Measurements from ENCODE around the gene THY1. TPM values are rescaled to one million over a fixed set of nuclear protein-coding genes. Genes with fewer than 3 reads are reported as not detected.

THY1 gene
- total RNA-seq, 1 experiment from 2014 or later, result 13.7 TPM

DNA sequence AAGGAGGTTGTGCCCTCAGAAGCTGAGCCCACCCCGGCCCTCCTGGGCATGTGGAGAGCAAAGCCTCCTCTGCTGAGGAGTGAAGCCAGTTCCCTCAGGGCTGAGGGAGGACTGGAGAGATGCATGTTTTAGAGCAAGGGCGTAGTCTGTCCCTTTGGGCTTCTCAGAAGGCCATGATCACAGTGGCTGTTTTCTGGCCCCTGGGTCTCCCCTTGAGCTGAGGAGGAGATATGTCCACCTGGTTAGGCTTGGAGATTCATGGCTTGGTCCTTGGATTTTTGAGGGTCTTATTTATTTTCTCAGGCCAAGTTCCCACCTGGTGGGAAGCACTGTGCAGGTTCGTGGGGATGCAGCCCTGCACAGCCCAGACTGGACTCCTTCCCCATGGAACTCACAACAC is 46.5 kb upstream of the THY1 start:
- POLR2A ChIA-PET, result no interaction called here
- no peak for DNase-seq (ENCODE audit: low read depth, low spot score)
- in situ Hi-C loops (cut with HindIII; ENCODE audit: low pct_unique_long_range_greater_than_20kb, low sequenced_read_pairs), result no loop called here
- TF ChIP-seq, protein P1, sequence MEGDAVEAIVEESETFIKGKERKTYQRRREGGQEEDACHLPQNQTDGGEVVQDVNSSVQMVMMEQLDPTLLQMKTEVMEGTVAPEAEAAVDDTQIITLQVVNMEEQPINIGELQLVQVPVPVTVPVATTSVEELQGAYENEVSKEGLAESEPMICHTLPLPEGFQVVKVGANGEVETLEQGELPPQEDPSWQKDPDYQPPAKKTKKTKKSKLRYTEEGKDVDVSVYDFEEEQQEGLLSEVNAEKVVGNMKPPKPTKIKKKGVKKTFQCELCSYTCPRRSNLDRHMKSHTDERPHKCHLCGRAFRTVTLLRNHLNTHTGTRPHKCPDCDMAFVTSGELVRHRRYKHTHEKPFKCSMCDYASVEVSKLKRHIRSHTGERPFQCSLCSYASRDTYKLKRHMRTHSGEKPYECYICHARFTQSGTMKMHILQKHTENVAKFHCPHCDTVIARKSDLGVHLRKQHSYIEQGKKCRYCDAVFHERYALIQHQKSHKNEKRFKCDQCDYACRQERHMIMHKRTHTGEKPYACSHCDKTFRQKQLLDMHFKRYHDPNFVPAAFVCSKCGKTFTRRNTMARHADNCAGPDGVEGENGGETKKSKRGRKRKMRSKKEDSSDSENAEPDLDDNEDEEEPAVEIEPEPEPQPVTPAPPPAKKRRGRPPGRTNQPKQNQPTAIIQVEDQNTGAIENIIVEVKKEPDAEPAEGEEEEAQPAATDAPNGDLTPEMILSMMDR (IDR thresholded peaks at IDR 0.05), result no peak
- TF ChIP-seq, protein P2, sequence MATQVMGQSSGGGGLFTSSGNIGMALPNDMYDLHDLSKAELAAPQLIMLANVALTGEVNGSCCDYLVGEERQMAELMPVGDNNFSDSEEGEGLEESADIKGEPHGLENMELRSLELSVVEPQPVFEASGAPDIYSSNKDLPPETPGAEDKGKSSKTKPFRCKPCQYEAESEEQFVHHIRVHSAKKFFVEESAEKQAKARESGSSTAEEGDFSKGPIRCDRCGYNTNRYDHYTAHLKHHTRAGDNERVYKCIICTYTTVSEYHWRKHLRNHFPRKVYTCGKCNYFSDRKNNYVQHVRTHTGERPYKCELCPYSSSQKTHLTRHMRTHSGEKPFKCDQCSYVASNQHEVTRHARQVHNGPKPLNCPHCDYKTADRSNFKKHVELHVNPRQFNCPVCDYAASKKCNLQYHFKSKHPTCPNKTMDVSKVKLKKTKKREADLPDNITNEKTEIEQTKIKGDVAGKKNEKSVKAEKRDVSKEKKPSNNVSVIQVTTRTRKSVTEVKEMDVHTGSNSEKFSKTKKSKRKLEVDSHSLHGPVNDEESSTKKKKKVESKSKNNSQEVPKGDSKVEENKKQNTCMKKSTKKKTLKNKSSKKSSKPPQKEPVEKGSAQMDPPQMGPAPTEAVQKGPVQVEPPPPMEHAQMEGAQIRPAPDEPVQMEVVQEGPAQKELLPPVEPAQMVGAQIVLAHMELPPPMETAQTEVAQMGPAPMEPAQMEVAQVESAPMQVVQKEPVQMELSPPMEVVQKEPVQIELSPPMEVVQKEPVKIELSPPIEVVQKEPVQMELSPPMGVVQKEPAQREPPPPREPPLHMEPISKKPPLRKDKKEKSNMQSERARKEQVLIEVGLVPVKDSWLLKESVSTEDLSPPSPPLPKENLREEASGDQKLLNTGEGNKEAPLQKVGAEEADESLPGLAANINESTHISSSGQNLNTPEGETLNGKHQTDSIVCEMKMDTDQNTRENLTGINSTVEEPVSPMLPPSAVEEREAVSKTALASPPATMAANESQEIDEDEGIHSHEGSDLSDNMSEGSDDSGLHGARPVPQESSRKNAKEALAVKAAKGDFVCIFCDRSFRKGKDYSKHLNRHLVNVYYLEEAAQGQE (IDR thresholded peaks at IDR 0.05; ENCODE audit: insufficient read depth in 1 of 2, low read depth in 2 of 2, low read length in 1 of 2), result no peak
- TF ChIP-seq POLR2AphosphoS5 (IDR thresholded peaks at IDR 0.05; ENCODE audit: low read depth, low read length) (no peak), TCF7L2 (IDR thresholded peaks at IDR 0.05; ENCODE audit: low read depth, low read length) (no peak), SIN3A (IDR thresholded peaks at IDR 0.05; ENCODE audit: borderline replicate concordance, insufficient read depth, low read depth, low read length) (no peak)
- Histone ChIP-seq H3K36me3 (ENCODE audit: control insufficient read depth, insufficient read depth, low read length) (no peaks in the 10 kb centered on the region), H3K27ac (ENCODE audit: low read length) (no peak overlapping the region), H3K4me3 (ENCODE audit: low read depth in 2 of 2, low read length in 2 of 2) (no peak overlapping the region), H3K4me1 (ENCODE audit: control insufficient read depth, insufficient read depth, low read length) (no peaks in the 10 kb centered on the region), H3K27me3 (ENCODE audit: control insufficient read depth, insufficient read depth, low read length) (no peaks in the 10 kb centered on the region), H3K9me3 (ENCODE audit: control insufficient read depth, insufficient read depth, low read depth, low read length) (no peaks in the 10 kb centered on the region)
- no TSS peak for BruUV-seq (replicated peaks)
- CTCF ChIA-PET, result interaction anchor here (0.6 kb wide), 1 partner anchor 146 kb away, joined by 4 read pairs; no protein-coding TSS in a partner anchor
- ATAC-seq, result no peak
- intact Hi-C loops (cut with micrococcal nuclease; ENCODE audit: unreplicated experiment), result no loop called here

DNA sequence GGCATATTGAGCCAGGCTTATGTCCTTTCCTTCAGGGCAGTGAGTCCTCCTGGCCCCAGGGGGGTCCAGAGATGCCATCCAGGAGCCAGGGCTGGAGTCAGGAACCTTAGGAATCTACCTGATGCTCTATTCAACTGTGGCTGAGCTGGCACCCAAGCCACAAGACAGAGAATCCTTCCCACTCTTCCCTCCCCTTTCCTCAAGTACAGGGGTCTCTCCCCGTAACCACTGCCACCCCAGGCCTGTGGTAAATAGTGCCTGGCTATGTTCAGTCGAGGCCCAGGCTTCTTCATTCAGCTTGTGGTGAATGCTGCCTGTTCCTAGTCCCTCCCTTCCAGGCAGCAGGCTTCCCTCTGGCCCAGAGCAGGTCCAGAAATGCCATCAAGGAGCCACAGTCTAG is 45.5 kb upstream of the THY1 start:
- no peak for ATAC-seq
- POLR2A ChIA-PET, result no interaction called here
- CTCF ChIA-PET, result no interaction called here
- no peak overlapping the region for H3K4me3 ChIP-seq (ENCODE audit: low read depth in 2 of 2, low read length in 2 of 2)
- intact Hi-C loops (cut with micrococcal nuclease; ENCODE audit: unreplicated experiment) (no loop called here), in situ Hi-C loops (cut with HindIII; ENCODE audit: low pct_unique_long_range_greater_than_20kb, low sequenced_read_pairs) (no loop called here)
- TF ChIP-seq, protein P2 (IDR thresholded peaks at IDR 0.05; ENCODE audit: insufficient read depth in 1 of 2, low read depth in 2 of 2, low read length in 1 of 2), result no peak
- TF ChIP-seq, protein P1 (IDR thresholded peaks at IDR 0.05), result no peak
- TF ChIP-seq TCF7L2 (IDR thresholded peaks at IDR 0.05; ENCODE audit: low read depth, low read length) (no peak), SIN3A (IDR thresholded peaks at IDR 0.05; ENCODE audit: borderline replicate concordance, insufficient read depth, low read depth, low read length) (no peak), POLR2AphosphoS5 (IDR thresholded peaks at IDR 0.05; ENCODE audit: low read depth, low read length) (no peak)
- no peaks in the 10 kb centered on the region for H3K27me3 ChIP-seq (ENCODE audit: control insufficient read depth, insufficient read depth, low read length)
- no peak overlapping the region for H3K27ac ChIP-seq (ENCODE audit: low read length)
- DNase-seq (ENCODE audit: low read depth, low spot score), result no peak
- no peaks in the 10 kb centered on the region for H3K4me1 ChIP-seq (ENCODE audit: control insufficient read depth, insufficient read depth, low read length)
- H3K9me3 ChIP-seq (ENCODE audit: control insufficient read depth, insufficient read depth, low read depth, low read length), result no peaks in the 10 kb centered on the region
- H3K36me3 ChIP-seq (ENCODE audit: control insufficient read depth, insufficient read depth, low read length), result no peaks in the 10 kb centered on the region
- BruUV-seq (replicated peaks), result no TSS peak
